DLD1 (cell line): ENCODE data around the gene GLB1L2.

Source experiments
- in situ Hi-C: cut with HindIII; loops from 2 replicates; pipeline ENCODE4 v1.10.0; 2017; ENCODE audit warnings: low sequenced_read_pairs

The GLB1L2 gene

GRCh38 chr11:134346976-134347350 lies 15.2 kb downstream of the GLB1L2 start:
- in situ Hi-C loops = no loop called here

- in situ Hi-C loops = no loop called here
These were observed 15.7 kb downstream of the GLB1L2 start for GRCh38 chr11:134347441-134347840.

DNA sequence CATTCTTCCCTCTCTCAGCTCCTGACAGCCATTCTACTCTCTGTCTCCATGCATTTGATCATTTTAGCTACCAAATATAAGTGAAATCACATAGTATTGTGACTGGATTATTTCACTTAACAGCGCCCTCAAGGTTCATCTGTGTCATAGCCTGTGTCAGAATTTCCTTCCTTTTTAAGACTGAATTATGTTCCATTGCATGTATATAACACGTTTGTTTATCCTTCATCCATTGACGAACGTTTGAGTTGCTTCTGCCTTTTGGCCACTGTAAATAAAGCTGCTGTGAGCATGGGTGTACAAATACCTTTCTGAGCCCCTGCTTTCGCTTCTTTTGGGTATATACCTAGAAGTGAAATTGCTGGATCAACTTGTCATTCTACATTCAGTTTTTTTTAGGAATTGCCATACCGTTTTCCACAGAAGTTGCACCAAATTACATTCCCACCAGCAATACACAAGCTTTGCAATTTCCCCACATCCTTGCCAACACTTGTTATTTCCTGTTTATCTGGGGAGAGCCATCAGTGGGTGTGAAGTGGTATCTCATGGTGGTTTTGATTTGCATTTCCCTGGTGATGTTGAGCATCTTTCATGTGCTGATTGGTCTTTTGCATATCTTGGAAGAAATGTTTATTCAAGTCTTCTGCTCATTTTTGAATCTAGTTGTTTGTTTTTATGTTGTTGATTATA lies 17.5 kb downstream of the GLB1L2 start:
- in situ Hi-C loops = no loop called here

- in situ Hi-C loops = no loop called here
These were observed 18.1 kb downstream of the GLB1L2 start for GRCh38 chr11:134349802-134350355.

GRCh38 chr11:134350381-134350780 lies 18.6 kb downstream of the GLB1L2 start:
- in situ Hi-C loops = no loop called here

- in situ Hi-C loops = no loop called here
These were observed 20.3 kb downstream of the GLB1L2 start for GRCh38 chr11:134352111-134352510.

GRCh38 chr11:134355136-134355535 lies 23.3 kb downstream of the GLB1L2 start:
- in situ Hi-C loops = no loop called here

- in situ Hi-C loops = no loop called here
These were observed 23.9 kb downstream of the GLB1L2 start for GRCh38 chr11:134355656-134356055.

DNA sequence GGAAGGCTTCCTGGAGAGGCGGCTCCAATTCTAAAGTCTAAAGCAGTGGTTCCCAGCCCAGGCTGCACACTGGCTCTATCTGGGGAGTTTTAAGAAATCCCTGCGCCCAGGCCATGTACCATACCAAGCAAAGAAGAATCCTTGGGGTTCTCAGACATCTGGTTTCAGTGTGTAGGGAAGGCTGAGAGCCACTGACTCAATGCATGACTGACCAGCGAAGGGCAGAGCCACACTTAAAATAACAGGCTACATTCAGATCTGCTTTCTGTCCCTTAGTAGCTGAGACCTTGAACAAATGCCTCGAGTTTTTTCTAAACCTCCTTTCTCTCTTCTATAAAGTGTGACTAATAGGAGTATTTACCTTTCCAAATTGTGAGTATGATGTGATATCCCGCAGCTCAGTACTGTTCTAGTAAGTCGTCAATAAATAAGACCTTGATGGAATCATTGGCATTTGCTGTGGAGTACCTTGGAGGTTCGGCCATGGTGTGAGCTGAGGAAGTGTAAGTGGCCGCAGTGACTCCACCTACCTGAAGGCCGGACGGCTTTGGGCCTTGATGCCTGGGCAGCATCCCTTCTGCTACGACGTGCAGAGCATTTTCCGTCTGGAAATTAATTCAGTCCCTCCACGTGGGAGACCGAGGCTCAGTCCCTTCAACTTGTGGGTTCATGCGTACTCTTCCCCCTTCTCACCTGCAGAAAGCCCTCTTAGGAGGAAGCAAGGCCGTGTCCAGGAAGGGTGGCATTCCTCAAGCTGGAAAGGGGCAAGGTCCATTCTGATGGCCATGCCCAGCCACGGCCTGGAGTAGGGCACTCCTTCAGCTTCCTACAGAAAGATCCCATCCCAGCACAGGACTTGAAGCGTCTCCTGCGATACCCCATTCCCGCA lies 25.1 kb downstream of the GLB1L2 start:
- in situ Hi-C loops = no loop called here

- in situ Hi-C loops = no loop called here
These were observed 25.7 kb downstream of the GLB1L2 start for GRCh38 chr11:134357545-134357839.

DNA sequence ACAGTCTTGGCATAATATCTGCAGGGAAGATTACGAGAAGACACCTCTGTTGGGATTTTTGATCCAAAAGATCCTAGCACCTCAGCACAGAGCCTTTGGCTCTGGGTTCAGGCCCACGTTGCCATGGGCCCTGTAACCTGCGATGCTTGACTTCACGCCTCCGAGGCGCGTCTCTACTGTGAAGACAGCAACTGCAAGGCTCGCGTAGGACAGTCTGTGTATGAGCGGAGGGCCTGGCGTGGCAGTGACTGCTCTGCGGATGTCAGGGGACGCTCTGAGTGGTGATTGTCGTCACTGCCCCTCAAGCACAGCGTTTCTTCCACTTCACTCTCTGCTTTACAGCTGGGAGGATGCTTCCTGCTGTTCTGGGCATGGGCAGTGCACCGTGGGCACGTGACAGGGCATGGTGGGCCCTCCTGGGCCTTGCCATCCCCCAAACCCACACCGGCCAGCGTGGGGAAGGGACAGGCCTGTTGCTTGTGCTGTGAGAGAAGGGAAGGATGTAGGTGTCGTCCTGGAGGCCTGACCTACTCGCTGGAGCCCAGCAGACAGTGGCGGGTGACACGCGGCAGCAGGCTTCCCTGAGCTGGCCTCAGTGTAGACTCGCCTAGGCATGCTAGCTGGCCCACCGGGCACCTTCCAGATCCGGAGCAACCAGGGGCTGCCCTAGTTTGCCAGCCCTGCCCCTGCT lies 26.5 kb downstream of the GLB1L2 start:
- in situ Hi-C loops = no loop called here

DNA sequence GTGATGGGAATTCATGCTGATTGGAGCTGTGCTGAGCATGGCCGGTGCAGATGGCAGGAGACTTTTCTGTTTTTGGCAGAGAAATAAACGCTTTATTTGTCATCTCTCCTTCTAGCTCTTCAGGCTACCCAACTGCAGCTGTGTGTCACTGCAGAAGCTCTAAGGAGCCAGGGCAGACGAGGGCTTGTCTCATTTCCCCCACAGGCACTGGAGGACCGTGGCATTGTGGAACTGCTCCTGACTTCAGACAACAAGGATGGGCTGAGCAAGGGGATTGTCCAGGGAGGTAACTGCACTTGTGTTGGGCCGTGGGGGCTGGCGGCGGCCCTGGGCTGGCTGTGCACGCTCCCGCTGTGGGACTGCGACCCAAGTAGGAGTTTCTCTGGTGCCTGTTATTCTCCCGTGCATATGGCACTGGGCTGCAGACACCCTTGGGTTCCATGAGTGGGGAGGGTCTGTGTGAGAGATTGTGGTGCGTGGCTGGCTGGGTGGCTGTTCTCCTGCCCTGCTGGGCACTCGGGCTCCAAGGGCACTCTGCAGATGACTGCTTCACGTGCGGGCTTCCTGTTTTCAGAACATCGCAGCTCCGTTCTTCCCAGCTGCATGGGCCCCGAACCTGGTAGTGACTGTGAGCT lies 27.2 kb downstream of the GLB1L2 start:
- in situ Hi-C loops = no loop called here

- in situ Hi-C loops = no loop called here
These were observed 27.9 kb downstream of the GLB1L2 start for GRCh38 chr11:134359646-134360045.

DNA sequence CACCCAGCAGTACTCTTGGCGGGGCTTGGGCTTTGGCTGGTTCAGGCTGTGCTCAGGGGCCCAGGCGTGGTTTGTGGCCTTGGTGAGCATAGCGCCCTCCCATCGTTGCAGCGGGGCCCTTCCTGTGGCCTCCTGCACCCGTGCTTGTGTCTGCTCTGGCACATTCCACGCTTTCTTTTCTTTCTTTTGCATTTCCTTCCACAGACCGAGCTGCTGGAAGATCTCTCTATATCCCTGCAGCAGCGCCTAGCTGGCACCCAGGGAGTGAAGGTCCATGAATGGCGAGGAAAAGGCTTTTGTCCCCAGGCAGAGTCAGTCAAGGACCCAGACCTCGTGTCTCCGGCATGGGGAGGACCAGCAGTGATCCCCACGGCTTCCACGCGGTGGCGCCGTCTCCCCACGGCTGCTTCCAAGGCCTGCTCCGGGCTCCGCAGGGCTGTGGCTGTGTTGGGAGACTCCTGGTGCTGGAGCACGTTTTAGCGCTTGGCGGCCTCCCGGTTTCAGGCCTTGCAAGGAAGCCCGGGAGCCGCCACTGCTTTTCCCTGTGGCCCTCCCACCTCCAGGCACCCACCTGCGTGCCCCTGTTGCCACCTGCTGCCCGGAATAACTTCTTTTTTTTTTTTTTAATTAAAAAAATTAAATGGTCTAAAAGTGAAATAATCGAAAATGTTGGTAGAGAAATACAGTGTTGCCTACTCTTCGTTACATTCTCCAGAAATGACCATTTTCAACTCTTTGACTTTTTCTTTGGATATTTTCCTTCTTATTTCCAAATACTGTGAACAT lies 28.5 kb downstream of the GLB1L2 start:
- in situ Hi-C loops = no loop called here

GRCh38 chr11:134361661-134362060 lies 29.9 kb downstream of the GLB1L2 start:
- in situ Hi-C loops = no loop called here

DNA sequence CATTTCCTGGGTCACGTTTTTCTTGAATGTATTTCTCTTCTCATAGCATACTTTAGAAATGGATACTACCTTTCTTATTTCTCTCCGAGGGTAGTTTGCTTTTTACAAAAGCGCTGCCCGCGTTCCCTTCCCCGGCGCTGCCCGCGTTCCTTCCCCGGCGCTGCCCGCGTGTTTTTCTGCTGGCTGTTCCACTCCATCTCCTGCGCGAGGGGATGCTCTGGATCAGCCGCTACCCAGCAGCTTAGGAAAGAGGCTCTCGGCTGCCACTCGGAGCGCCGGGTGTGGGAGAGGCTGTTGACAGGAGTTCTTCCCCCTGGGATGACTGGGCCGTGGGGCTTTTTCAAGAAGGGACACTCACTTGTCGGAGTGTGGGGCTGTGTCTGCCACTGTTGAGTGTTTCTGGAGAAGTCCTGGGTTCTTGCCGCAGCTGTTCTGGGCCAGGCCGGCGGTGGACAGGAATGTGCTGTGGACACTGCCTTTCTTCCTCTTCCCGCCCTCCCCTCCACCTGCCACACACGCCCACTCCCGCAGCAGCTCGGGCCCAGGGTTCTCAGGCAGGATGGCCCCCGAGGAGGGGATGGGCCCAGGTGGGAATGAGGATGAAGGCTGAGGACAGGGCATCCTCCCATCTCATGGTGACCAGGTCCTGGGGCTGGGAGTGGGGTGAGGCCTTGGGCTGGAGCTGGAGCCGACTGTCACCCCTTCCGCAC lies 30.6 kb downstream of the GLB1L2 start:
- in situ Hi-C loops = no loop called here

DNA sequence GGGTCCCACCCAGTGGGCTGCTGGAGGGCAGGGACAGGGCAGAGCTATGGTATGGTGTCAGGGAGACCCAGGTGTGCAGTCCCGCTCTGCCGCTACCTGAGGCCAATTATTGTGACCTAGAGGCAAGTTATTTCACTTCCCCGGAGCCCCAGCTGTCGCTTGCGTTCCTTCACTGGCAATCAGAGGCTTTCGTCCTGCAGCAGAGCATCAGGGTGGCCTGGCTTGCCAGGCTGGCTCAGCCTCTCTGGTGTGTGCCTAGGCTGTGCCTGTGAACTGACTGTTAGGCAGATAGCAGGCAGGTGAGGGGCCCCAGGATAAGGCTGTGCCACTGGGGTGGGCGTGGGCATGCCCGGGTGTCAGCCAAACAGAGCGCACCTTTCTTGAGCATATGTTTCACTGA lies 31.4 kb downstream of the GLB1L2 start:
- in situ Hi-C loops = no loop called here

GRCh38 chr11:134363592-134363991 lies 31.8 kb downstream of the GLB1L2 start:
- in situ Hi-C loops = no loop called here

GRCh38 chr11:134364261-134364660 lies 32.5 kb downstream of the GLB1L2 start:
- in situ Hi-C loops = no loop called here
